GM10266 (cell line): Measurements from ENCODE around the gene RD3L.

ENCODE experiments used
- DNase-seq: peaks from one replicate; pipeline ENCODE4 v3.0.0; 2012; ENCODE audit errors: extremely low spot score
- CTCF ChIP-seq: IDR thresholded peaks from 2 replicates; pipeline ENCODE4 v1.5.1; 2012; ENCODE audit warnings: mild to moderate bottlenecking, low read depth; ENCODE audit not compliant: control insufficient read depth, insufficient read depth; ENCODE audit errors: missing control alignments

Gene RD3L

GRCh38 chr14:103969961-103970360 lies 27.6 kb upstream of the RD3L start:
- TF ChIP-seq CTCF, result no peak

GRCh38 chr14:103966631-103967030 lies 24.3 kb upstream of the RD3L start:
- TF ChIP-seq CTCF, result no peak

More at GRCh38 chr14:103969961-103970360, 27.6 kb upstream of the RD3L start:
- DNase-seq, result no peak

GRCh38 chr14:103961928-103962578 lies 19.7 kb upstream of the RD3L start:
- no peak for DNase-seq
- TF ChIP-seq CTCF, result no peak

More at GRCh38 chr14:103966631-103967030, 24.3 kb upstream of the RD3L start:
- DNase-seq, result no peak

- no peak for DNase-seq
- no peak for TF ChIP-seq CTCF
Measured at GRCh38 chr14:103960457-103961055, 18.2 kb upstream of the RD3L start.

GRCh38 chr14:103949131-103949790 lies 6.9 kb upstream of the RD3L start:
- DNase-seq, result no peak
- TF ChIP-seq CTCF, result no peak

- no peak for TF ChIP-seq CTCF
- no peak for DNase-seq
Measured at GRCh38 chr14:103948442-103948841, 6.1 kb upstream of the RD3L start.

GRCh38 chr14:103946975-103947374 lies 4.6 kb upstream of the RD3L start:
- DNase-seq, result no peak
- TF ChIP-seq CTCF, result no peak
